Measurements from ENCODE around the gene STXBP1.

- TF ChIP-seq POLR2A (IDR thresholded peaks at IDR 0.05) (no peak), CTCF (IDR thresholded peaks at IDR 0.05) (no peak)
These were observed 46.4 kb downstream of the STXBP1 start for GRCh38 chr9:127658428-127658827.

All from esophagus squamous epithelium (tissue), 4 donors.